Epithelial cell of esophagus (primary cell): ENCODE measurements around the gene ICAM4.
A peak's percentile ranks its signal among the peaks of the same experiment; 100 is the strongest.

Experiments
- DNase-seq: peaks from one replicate; pipeline ENCODE4 v3.0.0; 2010; ENCODE audit warnings: low read depth
- H3K4me3 ChIP-seq: 2 replicates; pipeline ENCODE4 v1.5.1; 2011; ENCODE audit warnings: mild to moderate bottlenecking, low read length, control low read depth
- CTCF ChIP-seq: IDR thresholded peaks from 2 replicates; pipeline ENCODE4 v1.5.1; 2011; ENCODE audit warnings: low read depth, mild to moderate bottlenecking, low read length, control low read depth, inconsistent platforms; ENCODE audit not compliant: insufficient read depth; ENCODE audit errors: missing control alignments

Gene ICAM4

GRCh38 chr19:10325732-10326131, 39.0 kb downstream of the ICAM4 start:
- DNase-seq: no peak
- H3K4me3 ChIP-seq: no peak overlapping the region
- no peak for TF ChIP-seq CTCF

GRCh38 chr19:10327793-10328192, 41.0 kb downstream of the ICAM4 start:
- no peak for TF ChIP-seq CTCF
- no peak for DNase-seq
- H3K4me3 ChIP-seq: no peak overlapping the region

- no peak overlapping the region for H3K4me3 ChIP-seq
- TF ChIP-seq CTCF: no peak
- DNase-seq: no peak
Observed at GRCh38 chr19:10328558-10329429, 42.0 kb downstream of the ICAM4 start.

GRCh38 chr19:10329555-10329954, 42.8 kb downstream of the ICAM4 start:
- no peak for TF ChIP-seq CTCF
- no peak overlapping the region for H3K4me3 ChIP-seq

GRCh38 chr19:10332158-10332964, 45.6 kb downstream of the ICAM4 start:
- DNase-seq: no peak
- TF ChIP-seq CTCF: no peak
- H3K4me3 ChIP-seq: peak overlapping the region; percentile 61

More at GRCh38 chr19:10329555-10329954, 42.8 kb downstream of the ICAM4 start:
- no peak for DNase-seq

- no peak for TF ChIP-seq CTCF
- peak within 1 kb of the TSS; percentile 61 for H3K4me3 ChIP-seq
- DNase-seq: peak; percentile 99
Observed at GRCh38 chr19:10332965-10333757, 46.4 kb downstream of the ICAM4 start, which contains the start of gene RAVER1. RAVER1 (minus strand) TSS chr19:10333529; CDS start chr19:10333507, 22 bp downstream.
